Memory B cell (primary cell): Measurements from ENCODE around the gene FAM72D.
"Not testable (repeated sequence)": the region's sequence is repeated elsewhere in the genome, so short reads cannot be mapped to it uniquely, and the experiment has no call there.

ENCODE experiments used
- ATAC-seq: fragments of 150-1000 bp; cut with Tn5 transposase; 2 replicates; pipeline ENCODE4 v1.10.0; 2021; ENCODE audit warnings: low read depth, mild to moderate bottlenecking, moderate library complexity
- DNase-seq, 2 donors: peaks; one replicate each; pipeline ENCODE4 v3.0.0; 2022; ENCODE audit warnings: low spot score in 2 of 2
- H3K27ac Mint-ChIP-seq: one replicate; pipeline ENCODE4 v1.8.0; 2022; ENCODE audit warnings: mild to moderate bottlenecking, moderate library complexity, mixed read lengths
- H3K27me3 Mint-ChIP-seq: one replicate; pipeline ENCODE4 v1.8.0; 2022; ENCODE audit warnings: mixed read lengths
- H3K36me3 Mint-ChIP-seq: one replicate; pipeline ENCODE4 v1.8.0; 2022; ENCODE audit warnings: mild to moderate bottlenecking, mixed read lengths
- H3K4me1 Mint-ChIP-seq: one replicate; pipeline ENCODE4 v1.8.0; 2022; ENCODE audit warnings: mixed read lengths
- H3K4me3 Mint-ChIP-seq: one replicate; pipeline ENCODE4 v1.8.0; 2022; ENCODE audit warnings: mild to moderate bottlenecking, moderate library complexity, mixed read lengths
- H3K9me3 Mint-ChIP-seq: one replicate; pipeline ENCODE4 v1.8.0; 2022; ENCODE audit warnings: mixed read lengths

The FAM72D gene

GRCh38 chr1:145115587-145116493 is 20.1 kb downstream of the FAM72D start:
- not testable (repeated sequence) for H3K4me3 Mint-ChIP-seq, H3K27me3 Mint-ChIP-seq, ATAC-seq

GRCh38 chr1:145119842-145120241 is 24.1 kb downstream of the FAM72D start:
- not testable (repeated sequence) for ATAC-seq, H3K27me3 Mint-ChIP-seq, H3K27ac Mint-ChIP-seq

More at GRCh38 chr1:145115587-145116493, 20.1 kb downstream of the FAM72D start:
- H3K9me3 Mint-ChIP-seq, H3K27ac Mint-ChIP-seq, DNase-seq, H3K36me3 Mint-ChIP-seq, H3K4me1 Mint-ChIP-seq: not testable (repeated sequence)

GRCh38 chr1:145122344-145123061 is 26.7 kb downstream of the FAM72D start:
- H3K36me3 Mint-ChIP-seq, DNase-seq, H3K4me3 Mint-ChIP-seq, H3K4me1 Mint-ChIP-seq, H3K9me3 Mint-ChIP-seq, ATAC-seq, H3K27ac Mint-ChIP-seq, H3K27me3 Mint-ChIP-seq: not testable (repeated sequence)

More at GRCh38 chr1:145119842-145120241, 24.1 kb downstream of the FAM72D start:
- DNase-seq, H3K36me3 Mint-ChIP-seq, H3K4me3 Mint-ChIP-seq, H3K9me3 Mint-ChIP-seq, H3K4me1 Mint-ChIP-seq: not testable (repeated sequence)

- not testable (repeated sequence) for H3K36me3 Mint-ChIP-seq, DNase-seq, H3K4me1 Mint-ChIP-seq, H3K4me3 Mint-ChIP-seq, H3K27ac Mint-ChIP-seq, H3K9me3 Mint-ChIP-seq, ATAC-seq, H3K27me3 Mint-ChIP-seq
Observed at GRCh38 chr1:145123062-145123395, 27.3 kb downstream of the FAM72D start.

GRCh38 chr1:145123992-145124641 is 28.3 kb downstream of the FAM72D start:
- DNase-seq, H3K27me3 Mint-ChIP-seq, H3K4me3 Mint-ChIP-seq, H3K9me3 Mint-ChIP-seq, H3K4me1 Mint-ChIP-seq, H3K36me3 Mint-ChIP-seq, ATAC-seq, H3K27ac Mint-ChIP-seq: not testable (repeated sequence)

- ATAC-seq, H3K4me3 Mint-ChIP-seq, H3K27ac Mint-ChIP-seq, H3K27me3 Mint-ChIP-seq, H3K9me3 Mint-ChIP-seq, H3K36me3 Mint-ChIP-seq, DNase-seq, H3K4me1 Mint-ChIP-seq: not testable (repeated sequence)
Observed at GRCh38 chr1:145125112-145125511, 29.3 kb downstream of the FAM72D start.

GRCh38 chr1:145127144-145127543 is 31.4 kb downstream of the FAM72D start:
- H3K4me1 Mint-ChIP-seq, DNase-seq, H3K27ac Mint-ChIP-seq, H3K9me3 Mint-ChIP-seq, H3K36me3 Mint-ChIP-seq, ATAC-seq, H3K27me3 Mint-ChIP-seq, H3K4me3 Mint-ChIP-seq: not testable (repeated sequence)

GRCh38 chr1:145128697-145129469 is 33.1 kb downstream of the FAM72D start:
- not testable (repeated sequence) for H3K4me1 Mint-ChIP-seq, DNase-seq, ATAC-seq, H3K9me3 Mint-ChIP-seq, H3K27me3 Mint-ChIP-seq, H3K4me3 Mint-ChIP-seq, H3K27ac Mint-ChIP-seq, H3K36me3 Mint-ChIP-seq

- not testable (repeated sequence) for ATAC-seq, DNase-seq, H3K4me1 Mint-ChIP-seq, H3K27ac Mint-ChIP-seq, H3K27me3 Mint-ChIP-seq, H3K36me3 Mint-ChIP-seq, H3K9me3 Mint-ChIP-seq, H3K4me3 Mint-ChIP-seq
Observed at GRCh38 chr1:145134476-145134875, 38.7 kb downstream of the FAM72D start.

GRCh38 chr1:145140549-145140948 is 44.8 kb downstream of the FAM72D start:
- H3K27ac Mint-ChIP-seq, H3K36me3 Mint-ChIP-seq, DNase-seq, H3K4me1 Mint-ChIP-seq, H3K27me3 Mint-ChIP-seq, H3K9me3 Mint-ChIP-seq, ATAC-seq, H3K4me3 Mint-ChIP-seq: not testable (repeated sequence)

GRCh38 chr1:145144264-145144913 is 48.6 kb downstream of the FAM72D start:
- H3K36me3 Mint-ChIP-seq, H3K9me3 Mint-ChIP-seq, ATAC-seq, H3K27me3 Mint-ChIP-seq, H3K4me3 Mint-ChIP-seq, H3K27ac Mint-ChIP-seq, DNase-seq, H3K4me1 Mint-ChIP-seq: not testable (repeated sequence)

GRCh38 chr1:145146308-145146707 is 50.5 kb downstream of the FAM72D start:
- H3K4me3 Mint-ChIP-seq, H3K4me1 Mint-ChIP-seq, H3K36me3 Mint-ChIP-seq, H3K27ac Mint-ChIP-seq, H3K27me3 Mint-ChIP-seq, DNase-seq, H3K9me3 Mint-ChIP-seq, ATAC-seq: not testable (repeated sequence)

- H3K27me3 Mint-ChIP-seq, H3K4me3 Mint-ChIP-seq, ATAC-seq, DNase-seq, H3K27ac Mint-ChIP-seq, H3K4me1 Mint-ChIP-seq, H3K36me3 Mint-ChIP-seq, H3K9me3 Mint-ChIP-seq: not testable (repeated sequence)
Observed at GRCh38 chr1:145147172-145147571, 51.4 kb downstream of the FAM72D start.
